Osteocyte (in vitro differentiated cells): ENCODE measurements around the gene NIPA2. TPM values are rescaled to one million over a fixed set of nuclear protein-coding genes. Genes with fewer than 3 reads are reported as not detected.

Source experiments
- DNase-seq: peaks from one replicate; pipeline ENCODE4 v3.0.0; 2021; ENCODE audit warnings: mixed read lengths; ENCODE audit not compliant: unreplicated experiment; ENCODE audit errors: extremely low spot score
- H3K27ac Mint-ChIP-seq: one replicate; pipeline ENCODE4 v1.8.0; 2021; ENCODE audit warnings: mild to moderate bottlenecking, mixed read lengths; ENCODE audit not compliant: unreplicated experiment
- H3K27me3 Mint-ChIP-seq: one replicate; pipeline ENCODE4 v1.8.0; 2021; ENCODE audit warnings: mixed read lengths; ENCODE audit not compliant: unreplicated experiment
- H3K36me3 Mint-ChIP-seq: one replicate; pipeline ENCODE4 v1.8.0; 2021; ENCODE audit warnings: mixed read lengths; ENCODE audit not compliant: unreplicated experiment
- H3K4me1 Mint-ChIP-seq: one replicate; pipeline ENCODE4 v1.8.0; 2021; ENCODE audit warnings: mixed read lengths; ENCODE audit not compliant: unreplicated experiment
- H3K4me3 Mint-ChIP-seq: one replicate; pipeline ENCODE4 v1.8.0; 2021; ENCODE audit warnings: mild to moderate bottlenecking, moderate library complexity, mixed read lengths; ENCODE audit not compliant: unreplicated experiment
- H3K9me3 Mint-ChIP-seq: one replicate; pipeline ENCODE4 v1.8.0; 2021; ENCODE audit warnings: mixed read lengths; ENCODE audit not compliant: unreplicated experiment
- CTCF ChIP-seq: fragments of 200-600 bp; sonication (generic); IDR thresholded peaks from 2 replicates; pipeline ENCODE4 v1.5.0; 2021; ENCODE audit warnings: antibody characterized with exemption, mild to moderate bottlenecking, moderate library complexity
- total RNA-seq: library from RNA; stranded (reverse); gene quantifications from 2 replicates; pipeline ENCODE4 v1.2.1, GENCODE V29; 2021

NIPA2 gene
- total RNA-seq, 1 donor from 2014 or later, result 57.1 TPM

GRCh38 chr15:22808240-22808639 lies 30.2 kb upstream of the NIPA2 start:
- Mint-ChIP-seq H3K4me3 (no peak overlapping the region), H3K27me3 (no peaks in the 10 kb centered on the region), H3K4me1 (peaks cover 9% of the 10 kb centered on the region), H3K36me3 (peaks cover 2% of the 10 kb centered on the region), H3K9me3 (no peaks in the 10 kb centered on the region), H3K27ac (no peak overlapping the region)
- no peak for DNase-seq
- TF ChIP-seq CTCF, result no peak

GRCh38 chr15:22808761-22809280 lies 29.6 kb upstream of the NIPA2 start:
- Mint-ChIP-seq H3K27ac (no peak overlapping the region), H3K4me1 (peaks cover 9% of the 10 kb centered on the region), H3K4me3 (no peak overlapping the region), H3K27me3 (no peaks in the 10 kb centered on the region), H3K36me3 (peaks cover 2% of the 10 kb centered on the region), H3K9me3 (no peaks in the 10 kb centered on the region)
- no peak for DNase-seq
- TF ChIP-seq CTCF, result no peak

DNA sequence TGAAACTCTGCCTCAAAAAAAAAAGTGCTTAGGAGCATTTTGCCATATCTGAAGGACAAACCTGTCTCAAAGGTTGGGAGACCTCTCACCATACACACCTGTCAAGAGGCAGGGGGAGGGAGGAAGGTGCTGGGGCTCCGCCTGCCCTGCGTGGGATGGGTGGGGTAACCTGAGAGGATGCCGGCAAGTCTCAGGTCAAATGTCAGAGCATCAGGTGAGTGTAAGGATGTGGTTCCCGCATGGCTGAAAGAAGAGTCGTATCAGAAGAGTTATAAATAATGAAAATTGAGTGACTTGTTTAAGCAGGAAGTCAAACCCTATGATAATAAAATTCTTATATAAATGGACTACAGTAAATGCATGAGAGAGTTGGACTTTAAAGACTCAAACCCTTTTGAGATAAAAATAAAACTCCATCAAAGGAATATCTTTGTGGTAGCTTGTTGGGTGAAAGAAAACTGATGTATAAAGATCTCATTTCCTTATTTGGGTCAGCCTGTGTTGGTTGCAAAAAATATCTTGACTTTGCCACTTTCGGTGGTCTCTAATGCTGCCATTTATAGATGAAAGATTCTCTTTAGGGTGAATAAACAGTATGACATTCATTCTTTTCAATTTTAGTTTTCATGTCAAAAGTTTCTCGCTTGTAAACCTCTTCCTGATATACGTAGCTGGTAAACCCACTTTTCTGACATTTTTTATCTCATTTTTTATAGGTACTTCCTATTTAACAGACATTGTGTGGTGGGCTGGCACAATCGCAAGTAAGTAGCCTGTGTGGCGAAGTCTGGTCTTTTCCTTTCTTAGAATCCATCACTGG lies 28.2 kb upstream of the NIPA2 start:
- Mint-ChIP-seq H3K36me3 (peaks cover 6% of the 10 kb centered on the region), H3K9me3 (no peaks in the 10 kb centered on the region), H3K4me3 (no peak overlapping the region), H3K27ac (no peak overlapping the region), H3K4me1 (peaks cover 9% of the 10 kb centered on the region), H3K27me3 (no peaks in the 10 kb centered on the region)
- DNase-seq, result no peak
- TF ChIP-seq CTCF, result no peak

DNA sequence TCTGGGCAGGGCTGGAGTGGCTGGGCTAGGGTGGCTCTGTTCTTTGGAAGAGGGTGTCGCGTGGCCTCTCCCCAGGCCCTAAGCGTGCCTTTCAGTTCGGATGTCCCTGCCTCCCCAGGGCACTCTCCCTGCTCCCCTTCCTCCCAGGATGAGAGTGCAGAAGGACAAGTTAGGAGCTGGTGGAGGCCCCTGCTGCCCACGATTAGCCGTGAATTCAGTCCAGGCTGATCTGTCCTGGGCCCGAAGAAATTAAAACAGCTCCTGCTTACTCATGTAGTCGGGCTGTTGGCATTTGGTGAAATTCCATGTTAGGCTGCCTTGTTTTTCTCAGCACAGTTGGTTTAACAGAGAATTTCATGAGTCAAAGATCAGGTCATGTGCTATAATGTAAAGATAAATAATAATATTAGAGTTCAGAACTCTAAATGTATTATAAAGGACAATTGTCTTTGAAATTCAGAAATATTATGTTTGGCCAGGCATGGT lies 27.6 kb upstream of the NIPA2 start:
- DNase-seq, result no peak
- Mint-ChIP-seq H3K9me3 (no peaks in the 10 kb centered on the region), H3K27me3 (no peaks in the 10 kb centered on the region), H3K27ac (no peak overlapping the region), H3K4me1 (peaks cover 9% of the 10 kb centered on the region), H3K36me3 (peaks cover 8% of the 10 kb centered on the region), H3K4me3 (no peak overlapping the region)
- TF ChIP-seq CTCF, result no peak

DNA sequence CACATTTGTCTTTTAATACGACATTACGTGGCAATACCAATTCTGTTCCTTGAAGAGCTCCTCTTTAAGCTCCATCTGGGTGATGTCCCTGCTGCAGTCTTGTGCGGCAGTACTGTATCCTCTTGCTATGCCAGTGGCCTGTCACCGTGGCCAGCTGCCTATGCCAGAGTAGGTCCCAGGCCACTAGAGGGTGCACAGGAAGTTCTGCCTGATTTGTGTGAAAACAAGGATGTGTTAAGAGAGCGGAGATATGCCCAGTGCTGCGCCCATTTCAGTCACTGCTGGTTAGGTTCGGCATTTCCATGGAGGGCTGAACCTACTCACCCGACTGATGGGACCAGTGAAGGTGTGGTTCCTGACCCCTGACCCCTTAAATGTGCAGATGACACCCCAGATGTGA lies 26.8 kb upstream of the NIPA2 start:
- H3K4me3 Mint-ChIP-seq, result no peak overlapping the region
- H3K27ac Mint-ChIP-seq, result no peak overlapping the region
- H3K9me3 Mint-ChIP-seq, result no peaks in the 10 kb centered on the region
- H3K27me3 Mint-ChIP-seq, result no peaks in the 10 kb centered on the region
- H3K4me1 Mint-ChIP-seq, result peaks cover 9% of the 10 kb centered on the region
- peak; percentile 50 for TF ChIP-seq CTCF
- no peak for DNase-seq
- peaks cover 8% of the 10 kb centered on the region for H3K36me3 Mint-ChIP-seq
